Measurements from ENCODE around the gene RAP1GAP. TPM values are rescaled to one million over a fixed set of nuclear protein-coding genes. Genes with fewer than 3 reads are reported as not detected.
"Not testable (repeated sequence)": the region's sequence is repeated elsewhere in the genome, so short reads cannot be mapped to it uniquely, and the experiment has no call there.

Gene RAP1GAP
- total RNA-seq, 2 experiments from 2014 or later, result 1.3 to 1.6 TPM

GRCh38 chr1:21569820-21570527 is 99.2 kb downstream of the RAP1GAP start:
- no peak overlapping the region for H3K27ac Mint-ChIP-seq
- ChIA-PET CTCF (interaction anchor here (0.8 kb wide), 1 partner anchor 61 kb away, joined by 3 read pairs; the partner anchor contains the start of gene ALPL), POLR2A (no interaction called here)
- H3K4me1 Mint-ChIP-seq (ENCODE audit: low read depth), result no peaks in the 10 kb centered on the region
- ATAC-seq (no peak), DNase-seq (no peak)
- TF ChIP-seq CTCF (IDR thresholded peaks at IDR 0.05), result no peak
- intact Hi-C loops (cut with micrococcal nuclease), result no loop called here
- H3K4me3 Mint-ChIP-seq, result no peak overlapping the region
- H3K9me3 Mint-ChIP-seq, result no peaks in the 10 kb centered on the region
- H3K36me3 Mint-ChIP-seq (ENCODE audit: low read depth), result no peaks in the 10 kb centered on the region
- peaks cover 8% of the 10 kb centered on the region for H3K27me3 Mint-ChIP-seq

- no peak for DNase-seq
- CTCF ChIA-PET, result no interaction called here
- no peak for ATAC-seq
- no peaks in the 10 kb centered on the region for H3K9me3 Mint-ChIP-seq
- peaks cover 2% of the 10 kb centered on the region for H3K27me3 Mint-ChIP-seq
- intact Hi-C loops (cut with micrococcal nuclease), result no loop called here
- no peak overlapping the region for H3K27ac Mint-ChIP-seq
- no peaks in the 10 kb centered on the region for H3K4me1 Mint-ChIP-seq (ENCODE audit: low read depth)
- POLR2A ChIA-PET, result no interaction called here
- H3K36me3 Mint-ChIP-seq (ENCODE audit: low read depth), result no peaks in the 10 kb centered on the region
- no peak for TF ChIP-seq CTCF (IDR thresholded peaks at IDR 0.05)
- H3K4me3 Mint-ChIP-seq, result no peak overlapping the region
Measured at GRCh38 chr1:21568809-21569385, 100.3 kb downstream of the RAP1GAP start.

- POLR2A ChIA-PET, result no interaction called here
- Mint-ChIP-seq H3K4me3 (no peak overlapping the region), H3K27ac (no peak overlapping the region), H3K36me3 (ENCODE audit: low read depth) (no peaks in the 10 kb centered on the region), H3K27me3 (peaks cover 2% of the 10 kb centered on the region), H3K9me3 (no peaks in the 10 kb centered on the region), H3K4me1 (ENCODE audit: low read depth) (no peaks in the 10 kb centered on the region)
- intact Hi-C loops (cut with micrococcal nuclease), result no loop called here
- DNase-seq, result no peak
- CTCF ChIA-PET, result no interaction called here
- no peak for TF ChIP-seq CTCF (IDR thresholded peaks at IDR 0.05)
- ATAC-seq, result no peak
Measured at GRCh38 chr1:21568006-21568746, 101.0 kb downstream of the RAP1GAP start.

- H3K4me3 Mint-ChIP-seq, result no peak overlapping the region
- POLR2A ChIA-PET, result no interaction called here
Measured at GRCh38 chr1:21567241-21568005, 101.7 kb downstream of the RAP1GAP start.

GRCh38 chr1:21566361-21566760 is 102.8 kb downstream of the RAP1GAP start:
- H3K4me1 Mint-ChIP-seq (ENCODE audit: low read depth), result not testable (repeated sequence)

More at GRCh38 chr1:21567241-21568005, 101.7 kb downstream of the RAP1GAP start:
- peaks cover 2% of the 10 kb centered on the region for H3K27me3 Mint-ChIP-seq
- CTCF ChIA-PET, result no interaction called here
- H3K4me1 Mint-ChIP-seq (ENCODE audit: low read depth), result no peaks in the 10 kb centered on the region
- intact Hi-C loops (cut with micrococcal nuclease), result no loop called here
- no peak overlapping the region for H3K27ac Mint-ChIP-seq
- no peak for ATAC-seq
- no peak for TF ChIP-seq CTCF (IDR thresholded peaks at IDR 0.05)
- H3K9me3 Mint-ChIP-seq, result no peaks in the 10 kb centered on the region
- DNase-seq, result no peak
- no peaks in the 10 kb centered on the region for H3K36me3 Mint-ChIP-seq (ENCODE audit: low read depth)

More at GRCh38 chr1:21566361-21566760, 102.8 kb downstream of the RAP1GAP start:
- H3K27ac Mint-ChIP-seq; H3K36me3 Mint-ChIP-seq (ENCODE audit: low read depth); ATAC-seq; H3K9me3 Mint-ChIP-seq; CTCF ChIA-PET; POLR2A ChIA-PET; intact Hi-C loops (cut with micrococcal nuclease); H3K4me3 Mint-ChIP-seq; DNase-seq; H3K27me3 Mint-ChIP-seq: not testable (repeated sequence)

Data from activated CD8-positive, alpha-beta T cell treated with anti-CD3 and anti-CD28 coated beads for 36 hours (primary cell).